Gastroesophageal sphincter (tissue), 3 donors: ENCODE measurements around the gene OR6C68.
"Not testable (repeated sequence)": the region's sequence is repeated elsewhere in the genome, so short reads cannot be mapped to it uniquely, and the experiment has no call there.

Experiments used
- CTCF ChIP-seq, 4 experiments: fragments of 200-600 bp in 2 of 4; fragments of 450-650 bp in 2 of 4; sonication (generic) in 1 of 4; IDR thresholded peaks; one replicate each; pipeline ENCODE4 v1.5.1; 2017 to 2019; ENCODE audit warnings: antibody characterized with exemption in 4 of 4, mild to moderate bottlenecking in 2 of 4, moderate library complexity in 2 of 4
- EP300 ChIP-seq: sonication (generic); formaldehyde crosslinking; IDR thresholded peaks from one replicate; pipeline ENCODE4 v1.6.1; 2017; ENCODE audit warnings: antibody characterized with exemption, mild to moderate bottlenecking
- POLR2A ChIP-seq, 2 donors: fragments of 450-650 bp; IDR thresholded peaks; one replicate each; pipeline ENCODE4 v1.6.1; 2017; ENCODE audit warnings: antibody characterized with exemption in 2 of 2, mild to moderate bottlenecking in 2 of 2, moderate library complexity in 1 of 2
- POLR2AphosphoS5 ChIP-seq: sonication (generic); formaldehyde crosslinking; IDR thresholded peaks from one replicate; pipeline ENCODE4 v1.6.1; 2017; ENCODE audit warnings: antibody characterized with exemption

GRCh38 chr12:55464926-55465325, 27.3 kb upstream of the OR6C68 start:
- TF ChIP-seq POLR2A (IDR thresholded peaks at IDR 0.05); CTCF (IDR thresholded peaks at IDR 0.05); POLR2AphosphoS5; EP300: not testable (repeated sequence)
